ENCODE data around the gene ASXL2.

The ASXL2 gene

GRCh38 chr2:25784404-25784803 is 93.9 kb downstream of the ASXL2 start:
- no peak overlapping the region for H3K4me3 ChIP-seq (ENCODE audit: low read depth, low read length)
- peaks cover 7% of the 10 kb centered on the region for H3K36me3 ChIP-seq
- H3K27me3 ChIP-seq (ENCODE audit: insufficient read depth, low read depth, severe bottlenecking): no peaks in the 10 kb centered on the region
- H3K9me3 ChIP-seq (ENCODE audit: severe bottlenecking): no peaks in the 10 kb centered on the region
- H3K27ac ChIP-seq: no peak overlapping the region
- TF ChIP-seq CTCF (IDR thresholded peaks at IDR 0.05; ENCODE audit: low read depth, low read length): no peak
- no peak for DNase-seq

- H3K27me3 ChIP-seq (ENCODE audit: insufficient read depth, low read depth, severe bottlenecking): no peaks in the 10 kb centered on the region
- no peak overlapping the region for H3K27ac ChIP-seq
- H3K9me3 ChIP-seq (ENCODE audit: severe bottlenecking): no peaks in the 10 kb centered on the region
Observed at GRCh38 chr2:25777077-25777476, 101.2 kb downstream of the ASXL2 start.

GRCh38 chr2:25772078-25772477 is 106.2 kb downstream of the ASXL2 start:
- TF ChIP-seq CTCF (IDR thresholded peaks at IDR 0.05; ENCODE audit: low read depth, low read length): no peak
- no peak for DNase-seq
- H3K27me3 ChIP-seq (ENCODE audit: insufficient read depth, low read depth, severe bottlenecking): no peaks in the 10 kb centered on the region
- H3K9me3 ChIP-seq (ENCODE audit: severe bottlenecking): no peaks in the 10 kb centered on the region
- peaks cover 36% of the 10 kb centered on the region for H3K36me3 ChIP-seq
- H3K4me3 ChIP-seq (ENCODE audit: low read depth, low read length): no peak overlapping the region
- no peak overlapping the region for H3K27ac ChIP-seq

More at GRCh38 chr2:25777077-25777476, 101.2 kb downstream of the ASXL2 start:
- DNase-seq: no peak
- no peaks in the 10 kb centered on the region for H3K36me3 ChIP-seq
- no peak overlapping the region for H3K4me3 ChIP-seq (ENCODE audit: low read depth, low read length)
- TF ChIP-seq CTCF (IDR thresholded peaks at IDR 0.05; ENCODE audit: low read depth, low read length): no peak

- H3K9me3 ChIP-seq (ENCODE audit: severe bottlenecking): no peaks in the 10 kb centered on the region
- no peak overlapping the region for H3K4me3 ChIP-seq (ENCODE audit: low read depth, low read length)
- TF ChIP-seq CTCF (IDR thresholded peaks at IDR 0.05; ENCODE audit: low read depth, low read length): no peak
- H3K27me3 ChIP-seq (ENCODE audit: insufficient read depth, low read depth, severe bottlenecking): no peaks in the 10 kb centered on the region
- DNase-seq: no peak
- H3K27ac ChIP-seq: no peak overlapping the region
- peaks cover 43% of the 10 kb centered on the region for H3K36me3 ChIP-seq
Observed at GRCh38 chr2:25763575-25763974, 114.7 kb downstream of the ASXL2 start.

GRCh38 chr2:25760297-25760696 is 118.0 kb downstream of the ASXL2 start:
- H3K27me3 ChIP-seq (ENCODE audit: insufficient read depth, low read depth, severe bottlenecking): no peaks in the 10 kb centered on the region
- H3K4me3 ChIP-seq (ENCODE audit: low read depth, low read length): no peak overlapping the region
- no peak overlapping the region for H3K27ac ChIP-seq
- no peak for DNase-seq
- peaks cover 33% of the 10 kb centered on the region for H3K36me3 ChIP-seq
- no peaks in the 10 kb centered on the region for H3K9me3 ChIP-seq (ENCODE audit: severe bottlenecking)
- TF ChIP-seq CTCF (IDR thresholded peaks at IDR 0.05; ENCODE audit: low read depth, low read length): no peak

- Histone ChIP-seq H3K27ac (no peak overlapping the region), H3K4me3 (ENCODE audit: low read depth, low read length) (no peak overlapping the region), H3K9me3 (ENCODE audit: severe bottlenecking) (no peaks in the 10 kb centered on the region), H3K27me3 (ENCODE audit: insufficient read depth, low read depth, severe bottlenecking) (no peaks in the 10 kb centered on the region), H3K36me3 (peaks cover 40% of the 10 kb centered on the region)
- no peak for TF ChIP-seq CTCF (IDR thresholded peaks at IDR 0.05; ENCODE audit: low read depth, low read length)
- no peak for DNase-seq
Observed at GRCh38 chr2:25758348-25758747, 119.9 kb downstream of the ASXL2 start.

Measured in WERI-Rb-1 (cell line).